Amniotic epithelial cell (primary cell): Measurements from ENCODE around the gene SELENOI.
"Not testable (repeated sequence)": the region's sequence is repeated elsewhere in the genome, so short reads cannot be mapped to it uniquely, and the experiment has no call there.

Source experiments
- DNase-seq: peaks from one replicate; pipeline ENCODE4 v3.0.0-alpha.2; 2010; ENCODE audit warnings: low read depth

SELENOI gene, protein sequence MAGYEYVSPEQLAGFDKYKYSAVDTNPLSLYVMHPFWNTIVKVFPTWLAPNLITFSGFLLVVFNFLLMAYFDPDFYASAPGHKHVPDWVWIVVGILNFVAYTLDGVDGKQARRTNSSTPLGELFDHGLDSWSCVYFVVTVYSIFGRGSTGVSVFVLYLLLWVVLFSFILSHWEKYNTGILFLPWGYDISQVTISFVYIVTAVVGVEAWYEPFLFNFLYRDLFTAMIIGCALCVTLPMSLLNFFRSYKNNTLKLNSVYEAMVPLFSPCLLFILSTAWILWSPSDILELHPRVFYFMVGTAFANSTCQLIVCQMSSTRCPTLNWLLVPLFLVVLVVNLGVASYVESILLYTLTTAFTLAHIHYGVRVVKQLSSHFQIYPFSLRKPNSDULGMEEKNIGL

DNA sequence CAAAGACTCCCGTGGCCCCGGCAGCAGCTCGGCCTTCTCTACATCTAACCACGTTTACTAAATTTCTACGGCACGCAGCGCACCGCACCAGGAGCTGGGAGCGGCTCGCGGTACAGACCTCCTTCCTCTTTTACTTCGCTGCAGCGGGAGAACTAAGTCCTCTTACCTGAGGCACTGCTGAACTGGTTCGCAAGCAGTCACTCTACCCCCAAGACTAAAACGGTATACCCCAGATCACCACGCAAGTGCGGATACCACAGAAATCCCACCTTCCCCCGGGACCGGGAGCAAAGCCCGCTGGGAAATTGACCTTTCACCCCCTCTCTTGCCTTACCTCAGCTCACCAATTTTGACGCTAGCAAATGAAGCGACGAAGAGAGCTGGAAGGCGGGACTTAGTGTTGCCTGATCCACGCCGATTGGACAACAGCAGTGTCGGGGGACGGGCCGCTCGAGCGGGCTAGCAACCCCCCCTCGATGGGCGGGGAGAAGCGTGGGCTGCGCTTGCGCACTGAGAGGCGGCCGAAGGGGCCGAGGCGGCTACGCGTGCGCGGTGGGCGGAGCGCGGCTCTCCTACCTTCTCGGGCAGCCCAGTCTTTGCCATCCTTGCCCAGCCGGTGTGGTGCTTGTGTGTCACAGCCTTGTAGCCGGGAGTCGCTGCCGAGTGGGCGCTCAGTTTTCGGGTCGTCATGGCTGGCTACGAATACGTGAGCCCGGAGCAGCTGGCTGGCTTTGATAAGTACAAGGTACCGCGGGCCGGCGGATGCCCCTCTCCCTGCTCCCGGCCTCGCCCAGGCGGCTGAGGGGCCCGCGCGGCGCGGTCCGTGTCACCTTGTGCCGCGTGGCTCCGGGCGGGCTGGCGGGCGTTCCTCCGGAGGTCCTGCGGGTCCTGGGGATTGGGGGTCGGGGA is at the start of gene SELENOI:
Gene SELENOI (plus strand): TSS at position 599 of the 909 bp plus-strand sequence. CDS start 90 bp downstream, at position 689.
- DNase-seq, result peak; percentile 98

DNA sequence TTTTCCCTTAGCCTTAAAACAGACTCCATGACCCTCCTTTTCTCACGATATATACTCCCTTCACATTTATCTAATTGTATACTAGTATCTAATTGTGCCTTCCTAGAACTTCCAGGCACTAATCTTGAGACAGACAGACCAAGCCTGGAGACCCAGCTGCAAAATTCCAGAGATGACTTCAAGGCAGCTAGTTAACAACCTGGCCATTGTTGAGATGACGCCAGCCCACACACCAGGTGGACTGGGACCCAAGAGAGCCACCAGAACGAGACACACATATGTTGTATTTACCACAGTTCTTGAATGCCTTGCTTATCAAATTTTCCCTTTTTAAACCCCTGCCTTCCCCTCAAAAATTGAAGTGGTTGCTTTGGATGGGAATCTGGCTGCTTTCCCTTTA is 48.9 kb upstream of the SELENOI start:
- DNase-seq, result no peak

DNA sequence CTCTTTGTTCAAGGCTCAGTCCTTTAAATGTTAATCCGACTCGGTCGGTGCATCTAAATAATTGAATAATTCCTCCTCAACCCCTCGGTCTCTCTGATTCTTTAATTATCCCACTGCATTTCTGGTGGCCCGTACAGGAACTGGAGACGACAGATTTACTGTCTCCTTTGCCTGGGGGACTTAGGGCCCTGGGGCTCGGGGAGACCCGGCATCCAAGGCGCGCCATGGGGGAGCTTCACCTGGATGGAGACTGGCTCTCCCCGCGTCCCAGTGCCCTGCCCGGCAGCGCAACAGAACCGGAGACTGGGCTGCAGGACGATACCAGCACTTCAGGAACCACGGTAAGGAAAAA is 47.7 kb upstream of the SELENOI start:
- DNase-seq, result no peak

DNA sequence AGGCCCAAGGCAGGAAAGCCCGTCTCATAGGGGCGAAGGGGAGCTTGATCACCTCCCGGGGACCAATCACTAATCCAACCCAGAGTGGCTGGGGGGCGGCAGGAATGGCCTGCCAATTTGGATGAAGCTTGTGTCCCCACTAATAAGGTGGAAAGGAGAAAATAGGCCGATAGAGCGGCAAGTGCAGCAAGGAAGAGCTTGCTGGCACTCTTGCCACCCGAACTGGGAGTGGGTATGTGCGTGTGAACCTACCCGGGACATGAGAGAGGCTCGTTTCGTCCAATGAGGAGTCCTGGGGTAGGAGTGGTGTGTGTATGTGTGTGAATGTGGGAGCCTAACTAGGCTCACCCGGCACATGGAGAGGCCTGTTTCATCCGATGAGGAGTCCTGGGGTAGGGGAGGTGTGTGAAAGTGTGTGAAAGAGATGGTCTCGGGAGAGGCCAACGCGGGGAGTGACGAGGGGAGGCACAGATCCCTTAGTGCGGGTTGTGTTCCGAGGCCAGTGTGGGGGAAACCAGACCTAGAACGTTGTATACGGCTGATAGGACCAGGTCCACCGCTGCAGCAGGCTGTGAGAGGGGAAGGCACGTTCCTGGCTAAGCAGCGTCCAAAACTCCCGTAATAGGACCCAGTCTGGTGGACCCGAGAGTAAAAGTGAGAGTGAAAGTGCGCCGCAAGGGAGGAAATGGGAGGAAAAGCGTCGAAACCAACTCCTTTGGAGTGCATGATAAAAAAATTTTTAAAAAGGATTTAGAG is 47.1 kb upstream of the SELENOI start:
- peak; percentile 42 for DNase-seq

DNA sequence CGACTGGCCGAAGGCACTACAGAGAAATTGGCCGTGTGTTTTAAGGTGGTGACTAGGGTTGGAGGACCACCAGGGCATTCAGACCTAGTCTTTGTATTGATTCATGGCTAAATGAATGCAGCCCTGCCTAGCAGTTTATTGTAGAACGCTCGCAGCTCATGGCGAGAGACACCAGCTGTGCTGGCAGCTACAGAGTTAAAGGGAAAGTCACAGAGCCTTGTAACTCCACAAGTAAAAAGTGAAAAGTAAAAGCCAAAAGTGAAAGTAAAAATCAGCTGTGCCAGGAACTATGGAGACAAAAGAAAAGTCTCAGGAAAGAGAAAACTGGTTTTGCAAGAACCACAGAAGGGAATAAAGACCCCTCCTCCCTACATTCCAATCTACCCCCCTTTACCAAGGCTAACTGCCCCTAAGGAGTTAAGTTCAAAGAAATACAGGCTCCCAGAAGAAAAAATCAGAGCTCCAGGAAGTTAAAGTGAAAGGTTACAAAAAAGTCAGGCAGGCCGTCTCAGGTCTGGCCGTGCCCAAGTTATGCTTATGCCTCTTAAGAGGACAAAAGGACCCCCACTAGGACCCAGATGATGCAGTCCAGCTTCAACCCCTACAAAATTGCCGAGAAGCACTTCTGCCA is 46.4 kb upstream of the SELENOI start:
- peak; percentile 68 for DNase-seq

DNA sequence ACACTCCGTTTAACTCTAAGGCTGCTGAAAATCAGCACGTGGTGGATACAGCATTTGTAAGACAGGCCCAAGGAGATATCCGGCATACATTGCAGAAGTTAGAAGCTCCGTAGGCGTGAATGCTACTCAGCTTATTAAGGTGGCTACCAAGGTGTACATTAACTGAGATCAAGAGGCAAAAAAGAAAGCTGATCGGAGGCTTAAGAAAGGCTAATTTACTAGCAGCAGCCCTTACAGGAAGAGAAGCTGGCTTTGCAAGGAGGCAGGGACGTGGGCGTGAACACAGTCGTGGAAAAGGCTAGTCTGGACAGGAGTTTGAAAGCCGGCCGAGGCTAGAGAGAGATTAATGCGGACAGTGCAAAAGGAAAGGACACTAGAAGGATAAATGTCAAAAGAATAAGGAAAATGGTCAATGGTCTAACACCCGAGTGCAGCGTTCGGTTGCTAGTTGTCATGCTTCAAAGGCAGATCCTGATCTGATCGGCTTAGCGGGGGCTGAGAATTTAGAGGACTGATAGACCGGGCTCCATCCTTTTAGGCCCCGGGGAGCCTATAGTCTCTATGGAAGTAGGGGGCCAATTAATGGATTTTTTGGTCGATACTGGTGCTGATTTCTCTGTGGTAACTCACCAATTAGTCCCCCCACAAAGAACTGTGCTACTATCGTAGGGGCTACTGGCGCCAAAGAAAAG is 45.6 kb upstream of the SELENOI start:
- peak; percentile 32 for DNase-seq

DNA sequence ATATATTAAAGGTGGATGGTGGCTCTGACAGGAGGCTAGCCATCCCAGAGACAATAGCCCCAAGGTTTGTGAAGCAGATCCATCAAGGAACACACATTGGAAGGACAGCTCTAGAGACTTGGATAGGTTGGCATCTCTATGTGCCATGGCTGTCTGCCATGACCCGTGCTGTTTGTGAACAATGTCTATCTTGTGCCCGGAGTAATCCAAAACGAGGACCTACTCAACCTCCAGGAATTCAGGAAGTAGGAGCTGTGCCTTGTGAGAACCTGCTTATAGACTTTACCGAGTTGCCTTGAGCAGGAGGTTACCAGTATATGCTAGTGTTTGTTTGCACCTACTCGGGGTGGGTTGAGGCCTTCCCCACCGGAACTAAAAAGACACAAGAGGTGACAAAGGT is 43.1 kb upstream of the SELENOI start:
- DNase-seq, result no peak

DNA sequence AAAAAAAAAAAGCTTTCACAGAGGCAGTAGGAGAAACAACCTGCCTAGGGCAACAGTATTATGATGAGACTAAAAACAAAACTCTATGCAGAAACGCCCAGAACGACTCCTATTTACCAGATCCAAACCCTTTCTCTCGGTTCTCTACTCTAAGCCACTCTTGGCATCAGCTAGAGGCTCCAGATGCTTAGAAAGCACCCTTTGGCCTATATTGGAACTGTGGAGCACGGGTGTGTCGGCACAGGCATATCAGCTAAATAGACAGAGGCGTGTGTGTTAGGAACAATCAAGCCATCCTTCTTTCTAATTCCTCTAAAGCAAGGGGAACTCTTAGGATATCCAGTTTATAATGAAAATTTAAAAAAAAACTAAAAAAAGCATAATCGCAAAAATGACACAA is 40.8 kb upstream of the SELENOI start:
- not testable (repeated sequence) for DNase-seq

DNA sequence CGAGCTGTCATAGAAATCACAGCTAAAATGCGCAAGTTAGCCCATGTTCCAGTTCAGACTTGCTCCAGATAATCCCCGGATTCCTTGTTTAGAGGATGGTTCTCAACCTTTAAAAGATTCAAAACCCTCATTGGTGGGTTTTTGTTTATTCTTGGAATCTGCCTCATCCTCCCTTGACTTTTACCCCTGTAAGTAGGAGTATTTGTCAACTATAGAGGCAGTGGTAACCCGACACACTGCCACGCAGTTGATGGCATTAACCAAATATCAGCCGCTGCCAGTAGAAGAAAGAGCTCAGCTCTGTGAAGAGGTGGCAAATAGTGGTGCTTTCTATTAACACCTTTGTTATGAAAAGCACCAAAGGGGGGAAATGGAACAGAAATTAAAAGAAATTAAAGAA is 40.4 kb upstream of the SELENOI start:
- DNase-seq, result no peak

DNA sequence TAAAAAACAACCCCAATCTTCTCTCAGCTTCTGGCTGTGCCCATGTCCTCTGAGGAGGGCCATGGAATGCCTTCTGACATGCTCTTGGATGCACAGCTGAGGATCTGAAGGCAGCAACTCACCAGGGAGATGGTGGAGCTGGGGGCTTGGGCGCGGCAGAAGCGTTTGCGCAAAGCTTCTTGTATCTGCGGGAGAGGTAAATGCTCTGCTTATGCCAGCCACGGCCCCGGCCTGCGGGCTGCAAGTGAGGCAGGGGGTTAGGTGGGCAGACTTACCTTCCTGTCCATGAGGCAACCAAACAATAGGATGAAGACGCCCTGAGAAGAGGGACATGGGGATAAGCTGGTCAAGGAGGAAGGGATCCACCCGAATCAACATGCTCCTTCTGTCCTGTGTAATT is 36.0 kb upstream of the SELENOI start:
- no peak for DNase-seq

DNA sequence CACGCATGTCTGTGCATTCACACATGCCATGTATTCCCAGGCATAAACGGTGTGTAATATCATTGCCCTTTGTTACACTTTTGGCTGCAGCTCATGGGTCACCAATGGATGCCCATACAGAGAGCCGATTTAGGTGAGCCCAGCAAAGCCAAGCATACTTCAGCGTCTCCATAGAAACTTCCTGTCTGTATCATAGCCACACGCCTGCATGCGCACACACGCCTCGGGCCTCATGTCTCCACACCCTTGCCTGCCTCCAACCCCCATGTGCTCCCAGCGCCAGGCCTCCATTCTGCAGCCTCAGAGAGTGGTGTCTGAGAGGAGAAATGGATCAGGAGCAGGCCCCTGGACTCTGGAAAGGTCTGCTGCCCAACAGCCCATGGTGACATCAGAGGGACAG is 33.5 kb upstream of the SELENOI start:
- no peak for DNase-seq

DNA sequence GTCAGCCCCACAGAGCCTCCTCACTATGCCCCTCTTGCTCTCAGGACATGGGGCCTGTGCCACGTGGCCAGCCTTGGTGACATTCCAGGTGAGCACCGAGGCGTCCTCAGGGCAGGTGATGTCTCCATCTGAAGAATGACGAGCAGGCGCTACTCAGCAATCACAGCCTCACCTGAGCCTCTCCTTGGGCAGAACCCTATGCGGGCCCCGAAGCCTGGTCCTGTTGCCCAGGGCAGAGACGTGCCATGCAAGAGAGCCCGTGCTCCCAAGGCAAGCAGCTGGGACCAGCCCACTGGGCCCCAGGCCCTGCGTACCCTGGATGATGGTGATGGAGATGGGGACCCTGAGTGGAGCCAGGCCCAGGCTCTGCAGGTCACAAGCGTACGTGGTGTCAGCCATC is 32.5 kb upstream of the SELENOI start:
- DNase-seq, result no peak

DNA sequence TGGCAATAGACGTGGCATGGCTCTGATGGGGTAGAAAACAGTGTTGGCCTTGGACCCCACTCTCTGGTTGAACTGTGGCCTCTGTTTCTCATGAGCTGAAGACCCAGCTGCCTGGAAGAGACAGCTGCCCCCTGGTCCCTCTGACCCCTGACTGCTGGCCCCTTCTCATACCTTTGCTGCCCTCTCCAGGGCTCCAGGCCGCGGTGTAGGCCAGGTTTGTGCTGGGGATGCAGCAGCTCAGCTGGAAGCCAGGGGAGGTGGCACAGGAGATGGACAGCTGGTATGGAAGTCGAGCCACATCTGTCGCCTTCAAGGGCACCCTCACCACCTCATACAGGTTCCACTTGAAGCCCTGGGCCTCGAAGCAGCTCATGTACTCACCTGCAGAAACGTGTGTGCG is 31.7 kb upstream of the SELENOI start:
- DNase-seq, result no peak

DNA sequence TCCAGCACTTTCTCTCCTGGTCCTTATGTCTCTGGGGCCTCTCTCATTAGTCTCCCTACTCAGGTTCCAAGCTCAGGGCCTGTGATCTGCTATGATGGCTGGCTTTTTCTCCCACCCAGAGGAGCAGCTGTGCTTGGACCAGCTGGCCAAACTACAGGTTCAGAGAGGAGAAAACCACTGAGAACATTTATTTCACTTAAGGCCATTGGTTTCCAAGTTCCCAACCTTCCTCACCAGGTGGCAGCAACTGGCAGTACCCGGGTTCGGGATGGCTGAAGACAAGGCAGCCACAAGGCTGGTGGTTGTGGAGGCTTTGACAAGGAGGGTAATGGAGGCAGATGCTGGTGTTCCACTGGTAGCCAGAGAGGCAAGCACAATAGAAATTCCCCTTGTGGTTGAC is 29.9 kb upstream of the SELENOI start:
- no peak for DNase-seq

DNA sequence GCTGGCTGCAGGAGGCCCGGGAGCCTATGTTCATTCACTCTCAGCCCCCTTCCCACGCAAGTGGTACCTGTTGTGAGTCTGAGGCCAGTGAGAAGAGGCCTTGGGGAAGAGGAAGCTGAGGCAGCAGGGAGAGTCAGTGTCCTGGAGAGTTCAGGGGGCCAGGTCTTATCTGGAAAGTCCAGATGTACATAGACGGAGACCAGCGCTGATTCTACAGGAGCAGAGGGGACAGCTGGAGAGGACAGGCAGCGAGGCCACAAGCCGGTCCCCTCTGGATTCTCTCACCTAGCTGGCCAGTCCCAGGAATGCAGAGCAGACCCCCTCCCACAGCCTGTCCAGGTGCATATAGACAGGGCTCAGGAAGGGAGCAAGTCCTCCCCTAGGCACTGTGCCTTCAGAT is 29.1 kb upstream of the SELENOI start:
- DNase-seq, result no peak

DNA sequence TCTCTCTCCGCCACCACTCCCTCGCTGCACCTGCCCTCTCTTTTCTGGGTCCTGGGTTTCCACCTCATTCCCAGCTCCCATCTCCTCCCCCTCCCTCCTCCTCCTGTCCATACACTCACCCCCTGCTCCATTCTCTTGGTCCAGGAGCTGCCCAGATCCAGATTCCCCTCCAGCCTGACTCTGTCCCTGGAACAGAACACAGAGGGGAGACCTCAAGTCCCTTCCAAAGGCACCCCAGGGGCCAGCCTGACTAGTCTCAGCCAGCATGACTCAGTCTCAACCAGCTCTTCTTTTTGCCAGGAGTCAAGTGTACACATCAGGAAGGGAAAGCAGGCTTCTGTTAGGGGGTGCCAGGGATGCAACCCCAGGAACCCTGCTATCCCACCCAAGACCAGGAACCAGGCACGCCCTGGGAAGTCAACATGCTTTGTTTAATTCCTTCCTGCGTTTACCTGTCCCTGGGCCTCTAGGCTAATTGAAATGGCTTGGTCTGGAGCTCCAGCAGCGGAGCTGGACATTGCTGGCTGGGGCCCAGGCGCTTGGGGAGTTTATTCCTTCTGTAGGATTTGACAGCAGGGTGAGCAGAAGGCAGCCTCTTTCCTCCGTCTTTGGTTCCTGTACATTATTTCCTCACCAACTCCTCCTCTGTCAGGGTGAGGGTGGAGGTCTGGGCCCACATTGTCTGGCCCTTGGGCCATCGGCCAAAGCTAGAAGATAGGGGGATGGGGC is 28.4 kb upstream of the SELENOI start:
- no peak for DNase-seq

DNA sequence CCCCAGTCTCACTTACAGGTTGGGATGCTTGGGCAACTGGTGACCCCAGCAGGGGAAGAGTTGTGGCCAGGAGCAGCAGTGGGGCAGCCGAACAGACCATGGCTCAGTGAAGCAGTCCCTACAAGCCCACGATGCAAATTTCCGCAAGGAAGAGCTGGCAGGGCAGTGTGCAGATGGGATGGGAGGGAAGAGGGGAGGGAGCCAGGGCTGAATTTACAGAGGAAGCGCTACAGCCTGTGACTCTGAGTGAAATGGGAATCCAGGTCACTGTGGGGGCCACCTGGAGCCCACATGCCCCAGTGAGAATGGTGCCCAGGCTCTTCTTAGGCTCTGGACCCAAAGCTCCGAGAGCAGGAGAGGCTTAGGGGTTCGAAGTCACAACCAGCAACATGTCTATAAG is 27.0 kb upstream of the SELENOI start:
- DNase-seq, result no peak

DNA sequence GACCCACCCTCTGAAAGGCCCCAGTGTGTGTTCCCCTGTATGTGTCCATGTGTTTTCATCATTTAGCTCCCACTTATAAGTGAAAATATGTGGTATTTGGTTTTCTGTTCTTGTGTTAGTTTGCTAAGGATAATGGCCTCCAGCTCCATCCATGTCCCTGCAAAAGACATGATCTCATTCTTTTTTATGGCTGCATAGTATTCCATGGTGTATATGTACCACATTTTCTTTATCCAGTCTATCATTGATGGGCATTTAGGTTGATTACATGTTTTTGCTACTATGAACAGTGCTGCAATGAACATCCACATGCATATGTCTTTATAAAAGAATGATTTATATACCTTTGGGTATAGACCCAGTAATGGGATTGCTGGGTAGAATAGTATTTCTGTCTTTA is 21.5 kb upstream of the SELENOI start:
- not testable (repeated sequence) for DNase-seq

DNA sequence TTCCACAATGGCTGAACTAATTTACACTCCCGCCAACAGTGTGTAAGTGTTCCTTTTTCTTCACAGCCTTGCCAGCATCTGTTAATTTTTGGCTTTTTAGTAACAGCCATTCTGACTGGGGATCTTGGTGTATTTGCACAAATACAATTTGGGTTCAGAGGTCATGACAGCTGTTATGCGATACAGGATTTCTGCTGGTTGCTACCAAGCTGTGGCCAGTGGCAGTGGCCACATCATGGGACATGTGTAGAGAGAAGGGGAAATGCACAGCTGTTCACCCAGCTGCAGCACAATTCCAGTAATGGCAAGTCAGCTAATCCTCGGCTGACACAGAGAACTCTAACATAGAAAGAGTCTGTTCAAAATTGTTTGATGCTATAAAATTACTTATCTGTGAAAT is 21.0 kb upstream of the SELENOI start:
- no peak for DNase-seq

DNA sequence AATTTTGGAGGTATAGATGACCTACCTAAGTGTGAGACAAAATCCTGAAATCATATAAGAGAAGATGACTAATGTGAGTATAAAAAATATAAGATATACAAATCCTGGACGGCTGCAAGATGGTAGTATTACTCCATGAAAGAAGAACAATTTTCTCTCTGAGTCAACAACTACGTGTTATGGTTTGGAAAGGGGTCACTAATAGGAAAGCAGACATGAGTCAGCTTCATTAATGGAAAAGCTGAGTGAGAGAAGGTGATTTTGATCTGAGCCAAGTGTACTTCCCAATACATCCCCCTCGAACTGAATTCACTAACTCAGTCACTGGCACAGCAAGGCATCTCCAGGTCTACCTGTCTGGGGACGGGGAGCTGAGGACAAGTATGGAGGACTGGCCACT is 20.1 kb upstream of the SELENOI start:
- peak; percentile 76 for DNase-seq

DNA sequence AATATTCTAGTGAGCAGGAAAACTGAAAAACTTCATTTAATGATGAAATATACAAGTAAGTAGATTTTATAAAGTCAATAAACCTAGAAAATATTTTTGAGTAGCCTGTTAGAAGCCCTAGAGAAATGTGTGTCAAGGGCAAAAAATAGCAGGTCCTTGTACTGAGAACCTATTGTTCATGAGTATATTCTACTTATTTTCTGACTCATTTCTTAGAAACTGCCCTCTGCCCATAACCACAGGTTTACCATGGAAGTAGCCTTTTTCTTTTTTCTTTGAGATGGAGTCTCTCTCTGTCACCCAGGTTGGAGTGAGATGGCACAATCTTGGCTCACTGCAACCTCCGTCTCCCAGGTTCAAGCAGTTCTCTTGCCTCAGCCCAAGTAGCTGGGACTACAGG is 19.4 kb upstream of the SELENOI start:
- DNase-seq, result peak; percentile 53
